ENCODE measurements around the gene VPS26C.

The VPS26C gene

GRCh38 chr21:37233551-37234146 is 33.5 kb downstream of the VPS26C start:
- Histone ChIP-seq H3K36me3 (ENCODE audit: low read length) (peaks cover 18% of the 10 kb centered on the region; the same call in 1 of the 2 replicates), H2AFZ (ENCODE audit: low read depth, low read length, severe bottlenecking) (no peak overlapping the region), H3K79me2 (ENCODE audit: insufficient read depth, low read length) (peaks cover 1% of the 10 kb centered on the region; the same call in 1 of the 2 replicates), H3K27ac (ENCODE audit: low read depth, low read length) (no peak overlapping the region), H3F3A (ENCODE audit: insufficient read depth) (no peaks in the 10 kb centered on the region), H3K4me2 (ENCODE audit: low read depth, low read length, poor library complexity, severe bottlenecking) (no peak overlapping the region), H3K4me3 (ENCODE audit: insufficient read depth, low read length, poor library complexity, severe bottlenecking) (no peak overlapping the region), H3K9me2 (replicated peaks; ENCODE audit: insufficient read depth, low read length) (no peaks in the 10 kb centered on the region), H3K9ac (ENCODE audit: low read length) (no peak overlapping the region), H3K9me3 (ENCODE audit: insufficient read depth, low read length) (no peaks in the 10 kb centered on the region), H4K20me1 (ENCODE audit: low read depth, low read length) (peaks cover 4% of the 10 kb centered on the region), H3K27me3 (ENCODE audit: low read length) (no peaks in the 10 kb centered on the region)
- TF ChIP-seq CTCF (IDR thresholded peaks at IDR 0.05; ENCODE audit: insufficient read depth, low read length, poor library complexity, severe bottlenecking) (no peak), EZH2phosphoT487 (conservative IDR thresholded peaks at IDR 0.05; ENCODE audit: low read length) (no peak)

DNA sequence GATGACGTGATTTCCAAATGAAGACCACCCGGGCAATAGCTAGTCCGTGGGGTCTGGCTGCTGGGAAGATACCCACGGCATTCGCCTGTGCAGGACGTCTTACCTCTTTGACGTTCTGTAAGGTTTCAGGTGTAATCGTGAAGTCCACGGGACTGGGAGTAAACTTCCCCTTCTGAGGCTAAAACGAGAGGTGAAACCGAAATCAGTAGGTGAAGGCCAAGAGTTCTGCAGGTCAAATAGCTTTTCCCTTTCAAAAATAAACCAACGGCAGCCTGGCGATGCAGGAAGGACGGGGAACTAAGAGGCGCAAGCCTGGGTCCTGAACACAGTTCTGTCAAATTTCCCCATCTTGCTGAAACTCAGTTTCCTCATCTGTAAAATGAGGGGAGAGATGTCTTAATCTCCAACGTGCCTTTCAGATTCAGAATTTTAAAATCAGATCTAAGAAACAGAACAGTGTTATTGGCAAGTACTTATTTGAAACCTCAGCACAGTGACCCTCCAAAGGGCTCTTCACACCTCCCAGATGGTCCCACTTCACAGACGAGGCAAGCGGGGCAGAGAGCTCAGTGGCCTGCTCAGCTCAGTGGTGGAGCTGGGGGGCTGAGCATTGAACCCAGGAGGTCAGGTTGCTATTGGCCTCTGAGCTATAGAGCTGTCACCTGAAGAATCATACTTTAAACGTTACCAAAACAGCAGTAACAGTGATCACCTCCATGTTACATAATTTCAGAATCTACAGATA is 34.7 kb downstream of the VPS26C start:
- Histone ChIP-seq H3K4me3 (ENCODE audit: insufficient read depth, low read length, poor library complexity, severe bottlenecking) (no peak overlapping the region), H3K9me3 (ENCODE audit: insufficient read depth, low read length) (no peaks in the 10 kb centered on the region), H3K9me2 (replicated peaks; ENCODE audit: insufficient read depth, low read length) (no peaks in the 10 kb centered on the region), H3K4me2 (ENCODE audit: low read depth, low read length, poor library complexity, severe bottlenecking) (no peak overlapping the region), H3K27me3 (ENCODE audit: low read length) (no peaks in the 10 kb centered on the region), H4K20me1 (ENCODE audit: low read depth, low read length) (peaks cover 4% of the 10 kb centered on the region), H3F3A (ENCODE audit: insufficient read depth) (no peaks in the 10 kb centered on the region), H3K9ac (ENCODE audit: low read length) (no peak overlapping the region), H2AFZ (ENCODE audit: low read depth, low read length, severe bottlenecking) (no peak overlapping the region), H3K36me3 (ENCODE audit: low read length) (peaks cover 18% of the 10 kb centered on the region; the same call in 1 of the 2 replicates), H3K79me2 (ENCODE audit: insufficient read depth, low read length) (peaks cover 6% of the 10 kb centered on the region; the same call in 1 of the 2 replicates), H3K27ac (ENCODE audit: low read depth, low read length) (no peak overlapping the region)
- no peak for TF ChIP-seq EZH2phosphoT487 (conservative IDR thresholded peaks at IDR 0.05; ENCODE audit: low read length)
- no peak for TF ChIP-seq CTCF (IDR thresholded peaks at IDR 0.05; ENCODE audit: insufficient read depth, low read length, poor library complexity, severe bottlenecking)

- H3K9me3 ChIP-seq (ENCODE audit: insufficient read depth, low read length) = no peaks in the 10 kb centered on the region
- H4K20me1 ChIP-seq (ENCODE audit: low read depth, low read length) = peaks cover 4% of the 10 kb centered on the region; the same call in 1 of the 2 replicates
- no peak overlapping the region for H3K9ac ChIP-seq (ENCODE audit: low read length)
- H3F3A ChIP-seq (ENCODE audit: insufficient read depth) = no peaks in the 10 kb centered on the region
- H3K27me3 ChIP-seq (ENCODE audit: low read length) = no peaks in the 10 kb centered on the region
- H3K9me2 ChIP-seq (replicated peaks; ENCODE audit: insufficient read depth, low read length) = no peaks in the 10 kb centered on the region
- H2AFZ ChIP-seq (ENCODE audit: low read depth, low read length, severe bottlenecking) = no peak overlapping the region
- TF ChIP-seq EZH2phosphoT487 (conservative IDR thresholded peaks at IDR 0.05; ENCODE audit: low read length) (no peak), CTCF (IDR thresholded peaks at IDR 0.05; ENCODE audit: insufficient read depth, low read length, poor library complexity, severe bottlenecking) (no peak)
- no peak overlapping the region for H3K27ac ChIP-seq (ENCODE audit: low read depth, low read length)
- peaks cover 19% of the 10 kb centered on the region; the same call in 1 of the 2 replicates for H3K36me3 ChIP-seq (ENCODE audit: low read length)
- peaks cover 11% of the 10 kb centered on the region; the same call in 1 of the 2 replicates for H3K79me2 ChIP-seq (ENCODE audit: insufficient read depth, low read length)
- no peak overlapping the region for H3K4me3 ChIP-seq (ENCODE audit: insufficient read depth, low read length, poor library complexity, severe bottlenecking)
- H3K4me2 ChIP-seq (ENCODE audit: low read depth, low read length, poor library complexity, severe bottlenecking) = no peak overlapping the region
These were observed 35.5 kb downstream of the VPS26C start for GRCh38 chr21:37231671-37232070.
